Measurements from ENCODE around the gene ZNF280C.
A peak's percentile ranks its signal among the peaks of the same experiment; 100 is the strongest.
"Not testable (repeated sequence)": the region's sequence is repeated elsewhere in the genome, so short reads cannot be mapped to it uniquely, and the experiment has no call there.

The ZNF280C gene

DNA sequence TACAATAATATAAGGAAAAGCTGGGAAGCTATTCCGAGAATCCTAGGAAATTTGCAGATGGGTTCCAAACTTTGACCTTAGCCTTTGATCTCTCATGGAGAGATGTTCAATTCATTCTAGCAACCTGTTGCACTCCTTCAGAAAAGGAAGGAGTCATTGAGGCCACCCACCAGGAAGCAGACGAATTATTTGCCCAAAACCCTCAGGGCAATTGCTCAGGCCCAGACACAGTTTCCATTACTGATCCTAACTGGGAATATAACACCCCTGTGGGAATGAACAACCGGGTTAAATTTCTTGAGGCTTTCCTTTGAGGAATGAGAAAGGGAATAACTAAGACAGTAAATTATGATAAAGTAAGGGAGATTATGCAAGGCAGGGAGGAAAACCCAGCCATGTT is 13.5 kb upstream of the ZNF280C start:
- DNase-seq (ENCODE audit: insufficient read length, low spot score), result no peak
- TF ChIP-seq, protein P1, sequence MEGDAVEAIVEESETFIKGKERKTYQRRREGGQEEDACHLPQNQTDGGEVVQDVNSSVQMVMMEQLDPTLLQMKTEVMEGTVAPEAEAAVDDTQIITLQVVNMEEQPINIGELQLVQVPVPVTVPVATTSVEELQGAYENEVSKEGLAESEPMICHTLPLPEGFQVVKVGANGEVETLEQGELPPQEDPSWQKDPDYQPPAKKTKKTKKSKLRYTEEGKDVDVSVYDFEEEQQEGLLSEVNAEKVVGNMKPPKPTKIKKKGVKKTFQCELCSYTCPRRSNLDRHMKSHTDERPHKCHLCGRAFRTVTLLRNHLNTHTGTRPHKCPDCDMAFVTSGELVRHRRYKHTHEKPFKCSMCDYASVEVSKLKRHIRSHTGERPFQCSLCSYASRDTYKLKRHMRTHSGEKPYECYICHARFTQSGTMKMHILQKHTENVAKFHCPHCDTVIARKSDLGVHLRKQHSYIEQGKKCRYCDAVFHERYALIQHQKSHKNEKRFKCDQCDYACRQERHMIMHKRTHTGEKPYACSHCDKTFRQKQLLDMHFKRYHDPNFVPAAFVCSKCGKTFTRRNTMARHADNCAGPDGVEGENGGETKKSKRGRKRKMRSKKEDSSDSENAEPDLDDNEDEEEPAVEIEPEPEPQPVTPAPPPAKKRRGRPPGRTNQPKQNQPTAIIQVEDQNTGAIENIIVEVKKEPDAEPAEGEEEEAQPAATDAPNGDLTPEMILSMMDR (IDR thresholded peaks at IDR 0.05; ENCODE audit: insufficient read depth, missing control alignments), result no peak
- no peak for FAIRE-seq

DNA sequence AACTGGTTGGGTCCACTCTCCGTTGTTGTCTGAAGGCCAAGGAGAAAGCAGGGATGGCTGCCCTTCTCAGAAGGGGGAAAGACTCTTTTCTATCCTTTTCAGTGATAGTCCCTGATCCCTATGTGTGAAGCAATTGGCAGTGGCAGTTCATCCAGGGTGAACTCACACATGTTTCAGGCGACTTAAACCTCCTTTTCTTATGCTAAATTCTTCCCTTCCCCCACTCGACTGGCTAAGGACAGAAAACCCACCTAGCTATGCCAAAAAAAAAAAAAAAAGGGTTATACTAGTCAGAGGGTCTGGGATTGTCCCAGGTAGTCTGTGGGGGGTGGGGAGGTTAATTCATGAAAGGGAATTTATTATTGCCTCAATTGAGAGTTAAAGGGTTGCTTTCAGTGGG is 12.2 kb upstream of the ZNF280C start:
- TF ChIP-seq, protein P1 (IDR thresholded peaks at IDR 0.05; ENCODE audit: insufficient read depth, missing control alignments), result no peak
- DNase-seq (ENCODE audit: insufficient read length, low spot score), result no peak
- no peak for FAIRE-seq

DNA sequence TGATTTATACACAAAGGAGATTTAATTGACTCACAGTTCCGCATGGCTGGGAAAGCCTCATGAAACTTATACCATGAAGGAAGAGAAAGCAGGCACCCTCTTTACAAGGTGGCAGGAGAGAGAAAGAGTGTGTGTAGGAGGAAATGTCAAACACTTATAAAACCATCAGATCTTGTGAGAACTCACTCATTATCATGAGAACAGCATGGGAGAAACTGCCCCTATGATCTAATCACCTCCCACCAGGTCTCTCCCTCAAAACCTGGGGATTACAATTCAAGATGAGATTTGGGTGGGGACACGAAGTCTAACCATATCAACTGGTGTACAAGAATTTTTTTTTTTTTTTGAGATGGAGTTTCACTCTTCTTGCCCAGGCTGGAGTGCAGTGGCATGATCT is 3.6 kb upstream of the ZNF280C start:
- not testable (repeated sequence) for FAIRE-seq; DNase-seq (ENCODE audit: insufficient read length, low spot score)

DNA sequence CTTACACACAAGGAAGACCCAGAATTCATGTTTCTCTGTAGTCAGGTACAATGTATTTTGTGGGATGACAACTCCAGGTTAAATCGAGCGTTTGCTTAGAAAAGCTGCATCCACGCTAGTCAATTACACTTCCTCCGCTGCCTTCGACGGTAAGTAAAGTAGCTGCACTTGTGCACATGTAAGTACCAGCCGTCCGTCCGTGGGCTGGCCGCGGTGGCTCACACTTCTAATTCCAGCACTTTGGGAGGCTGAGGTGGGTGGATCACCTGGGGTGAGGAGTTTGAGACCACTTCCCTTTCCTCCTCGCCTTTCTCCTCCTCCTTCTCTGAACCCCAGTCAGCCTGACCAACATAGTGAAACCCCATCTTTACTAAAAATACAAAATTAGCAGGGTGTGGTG is 692 bp upstream of the ZNF280C start:
- not testable (repeated sequence) for FAIRE-seq; DNase-seq (ENCODE audit: insufficient read length, low spot score)

DNA sequence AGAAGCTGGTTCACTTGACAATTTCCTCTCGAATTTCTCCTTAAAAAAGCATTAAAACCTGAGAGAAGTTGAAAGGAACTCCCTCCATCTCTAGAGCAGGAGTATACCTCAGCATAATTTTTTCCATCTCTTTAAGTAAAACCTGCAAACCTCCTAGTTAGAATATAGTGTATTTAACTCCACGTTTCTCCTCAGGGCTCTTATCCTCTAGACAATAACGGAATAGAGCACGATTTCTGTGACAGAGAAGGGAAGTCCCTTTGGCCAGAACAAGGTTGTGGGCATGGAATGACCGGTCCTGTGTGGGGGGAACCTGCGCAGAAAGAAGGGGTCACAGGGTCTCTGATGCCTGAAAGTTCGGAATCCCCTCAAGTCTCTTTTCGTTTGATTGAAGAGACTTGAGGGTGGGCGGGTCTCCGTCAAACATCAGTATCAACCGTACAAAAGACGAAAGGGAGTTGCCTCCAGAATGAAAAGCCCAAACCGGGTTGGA is 697 bp downstream of the ZNF280C start:
- no peak for FAIRE-seq
- TF ChIP-seq, protein P1 (IDR thresholded peaks at IDR 0.05; ENCODE audit: insufficient read depth, missing control alignments), result no peak
- no peak for DNase-seq (ENCODE audit: insufficient read length, low spot score)

DNA sequence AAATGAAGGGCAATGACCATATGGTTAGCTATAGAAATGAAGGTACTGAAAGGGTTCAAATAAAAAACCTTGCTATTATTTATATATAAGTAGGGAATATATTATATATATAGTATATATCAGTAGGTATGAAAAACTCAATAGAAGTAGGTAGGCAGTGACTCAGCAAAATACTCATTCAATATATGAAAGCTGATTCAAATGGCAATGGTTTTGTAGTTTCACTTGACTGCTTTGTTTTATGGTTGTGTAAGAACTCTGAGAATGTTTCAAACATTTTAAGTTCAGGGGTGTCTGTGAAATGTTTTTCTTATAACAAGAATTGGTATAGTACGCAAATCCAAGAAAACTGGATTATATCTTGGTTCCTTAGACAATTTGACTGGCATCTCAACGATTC is 4.1 kb downstream of the ZNF280C start:
- FAIRE-seq, result no peak
- TF ChIP-seq, protein P1 (IDR thresholded peaks at IDR 0.05; ENCODE audit: insufficient read depth, missing control alignments), result no peak
- no peak for DNase-seq (ENCODE audit: insufficient read length, low spot score)

DNA sequence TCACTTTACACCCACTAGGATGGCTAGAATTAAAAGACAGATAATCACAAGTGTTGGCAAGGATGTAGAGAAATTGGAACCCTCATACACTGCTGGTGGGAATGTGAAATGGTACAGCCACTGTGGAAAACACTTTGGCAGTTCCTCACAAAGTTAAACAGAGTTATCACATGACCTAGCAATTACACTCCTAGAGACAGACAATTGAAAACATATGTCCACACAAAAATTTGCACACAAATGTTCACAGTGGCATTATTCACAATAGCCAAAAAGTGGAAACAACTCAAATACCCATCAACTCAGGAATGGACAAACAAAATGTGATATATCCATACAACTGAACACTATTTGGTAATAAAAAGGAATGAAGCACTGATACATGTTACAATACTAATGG is 5.7 kb downstream of the ZNF280C start:
- peak; percentile 48 for FAIRE-seq
- no peak for DNase-seq (ENCODE audit: insufficient read length, low spot score)

DNA sequence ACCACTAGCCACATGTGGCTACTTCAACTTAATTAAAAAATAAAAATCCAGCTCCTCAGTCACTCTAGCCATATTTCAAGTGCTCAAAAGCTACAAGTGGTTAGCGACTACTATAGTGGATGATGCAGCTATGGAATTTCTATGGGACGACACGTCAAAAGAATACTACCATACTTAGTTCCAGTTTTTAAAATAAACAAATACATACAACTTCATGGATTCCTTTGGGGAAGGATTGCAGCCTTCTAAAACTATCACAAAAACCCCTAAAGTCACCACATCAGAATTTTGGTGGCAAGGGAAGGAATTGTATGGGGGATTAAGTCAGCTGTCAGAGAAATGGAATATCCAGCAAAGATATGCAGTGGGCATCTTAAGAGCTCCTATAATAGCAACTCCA is 6.5 kb downstream of the ZNF280C start:
- FAIRE-seq, result no peak
- TF ChIP-seq, protein P1 (IDR thresholded peaks at IDR 0.05; ENCODE audit: insufficient read depth, missing control alignments), result no peak
- DNase-seq (ENCODE audit: insufficient read length, low spot score), result no peak

More for the DNA sequence above, 5.7 kb downstream of the ZNF280C start:
- TF ChIP-seq, protein P1 (IDR thresholded peaks at IDR 0.05; ENCODE audit: insufficient read depth, missing control alignments), result no peak

Data from D721Med (cell line).